ENCODE results near the gene NCOA3. TPM values are rescaled to one million over a fixed set of nuclear protein-coding genes. Genes with fewer than 3 reads are reported as not detected.

Gene NCOA3
- total and polyA plus RNA-seq, 10 of the 15 experiments (the other 5 are each of a cell fraction or from before 2014, with no cell fraction given), result 16.9 to 96.2 (median 73.6) TPM

- FAIRE-seq (no peak), DNase-seq (ENCODE audit: low read depth, low spot score) (no peak), ATAC-seq (no peak)
- intact Hi-C loops (cut with micrococcal nuclease; ENCODE audit: unreplicated experiment), result loop anchor here (2.0 to 10.0 kb wide), 2 partner anchors 355 to 873 kb away; no protein-coding TSS in a partner anchor
- in situ Hi-C loops (cut with MboI), result no loop called here
- no peak for TF ChIP-seq BCL11A (IDR thresholded peaks at IDR 0.05; ENCODE audit: low read depth, low read length)
- no peak for TF ChIP-seq PBX3 (IDR thresholded peaks at IDR 0.05; ENCODE audit: insufficient replicate concordance, low read depth, low read length)
- TF ChIP-seq NFXL1 (IDR thresholded peaks at IDR 0.05; ENCODE audit: borderline replicate concordance), result peak; percentile 31; the same call in 1 of the 2 replicates
- TF ChIP-seq ZZZ3 (IDR thresholded peaks at IDR 0.05; ENCODE audit: control insufficient read depth, insufficient read length, low read depth), result no peak
- no peak for TF ChIP-seq RAD51 (IDR thresholded peaks at IDR 0.05)
- TF ChIP-seq RFX5 (IDR thresholded peaks at IDR 0.05; ENCODE audit: low read depth, low read length), result no peak
- no peaks in the 10 kb centered on the region for H3K27me3 ChIP-seq (replicated peaks in 1 of 2; ENCODE audit: control insufficient read depth in 2 of 2, insufficient read depth in 2 of 2, low read length in 1 of 2)
- H3K4me1 ChIP-seq (ENCODE audit: control insufficient read depth, insufficient read depth, low read length), result no peaks in the 10 kb centered on the region
- H2AFZ ChIP-seq (ENCODE audit: control insufficient read depth, low read depth, low read length), result no peak overlapping the region
- H3K79me2 ChIP-seq (ENCODE audit: control insufficient read depth, insufficient read depth, low read length), result peaks cover 5% of the 10 kb centered on the region
- WGBS (ENCODE audit: insufficient coverage, insufficient replicate concordance, low lambda C conversion rate, missing lambda C conversion rate), result 100% methylated on average over 4 of the region's 4 CpGs
- no peaks in the 10 kb centered on the region for H4K20me1 ChIP-seq (ENCODE audit: control insufficient read depth, insufficient read depth)
- no peak overlapping the region for H3K27ac ChIP-seq (ENCODE audit: control insufficient read depth, insufficient read depth)
- ChIA-PET CTCF (interaction anchor here (0.8 to 1.2 kb wide), 2 partner anchors 44 to 244 kb away, joined by 3 to 9 read pairs; no protein-coding TSS in a partner anchor), POLR2A (interaction anchor here (0.5 kb wide), 1 partner anchor 75 kb away, joined by 4 read pairs; no protein-coding TSS in a partner anchor), SMC1A (ENCODE audit: uncharacterized antibody, unreplicated experiment) (interaction anchor here (0.7 to 1.0 kb wide), 2 partner anchors 83 to 141 kb away, joined by 3 to 4 read pairs; no protein-coding TSS in a partner anchor), RAD21 (ENCODE audit: unreplicated experiment) (no interaction called here)
- no peaks in the 10 kb centered on the region for H3K9me3 ChIP-seq (replicated peaks; ENCODE audit: control insufficient read depth, insufficient read depth, low read length)
- H3K4me3 ChIP-seq, result no peak overlapping the region
- peaks cover 7 to 49% of the 10 kb centered on the region in 2 experiments for H3K36me3 ChIP-seq (ENCODE audit: control insufficient read depth in 2 of 2, insufficient read depth in 2 of 2, low read length in 1 of 2)
- no peak overlapping the region for H3K9ac ChIP-seq (ENCODE audit: control insufficient read depth, insufficient read depth, low read length)
- TSS peak; percentile 13 for BruUV-seq (replicated peaks)
- H3K4me2 ChIP-seq (ENCODE audit: control insufficient read depth, insufficient read depth), result no peak overlapping the region
These were observed 125.9 kb downstream of the NCOA3 start for GRCh38 chr20:47627540-47627939.

Data from GM12878 (cell line).